NCI-H446 (cell line): ENCODE data around the gene PTPN14.
"Not testable (repeated sequence)": the region's sequence is repeated elsewhere in the genome, so short reads cannot be mapped to it uniquely, and the experiment has no call there.

Experiments
- DNase-seq, 2 experiments: peaks; one replicate each; lab custom pipeline; 2025; lab: John Stamatoyannopoulos, UW

The PTPN14 gene

DNA sequence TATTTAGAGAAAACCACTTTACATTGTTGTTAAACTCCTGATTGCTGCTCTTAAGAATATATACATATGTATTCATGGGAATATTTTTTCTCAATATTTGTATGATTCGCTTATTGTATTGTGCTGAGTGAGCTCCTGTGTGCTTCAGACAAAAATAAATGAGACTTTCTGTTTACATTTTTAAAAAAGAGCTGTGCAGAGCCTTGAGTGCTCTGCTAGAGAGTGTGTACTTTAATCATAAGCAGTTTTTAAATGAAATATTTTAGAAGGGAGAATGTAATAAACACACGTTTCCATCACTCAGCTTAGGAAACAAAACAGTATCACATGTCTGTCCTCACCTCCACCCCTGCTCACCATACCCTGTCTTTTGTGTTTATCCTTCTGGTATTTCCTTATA lies 9.7 kb downstream of the PTPN14 start:
- no peak for DNase-seq

DNA sequence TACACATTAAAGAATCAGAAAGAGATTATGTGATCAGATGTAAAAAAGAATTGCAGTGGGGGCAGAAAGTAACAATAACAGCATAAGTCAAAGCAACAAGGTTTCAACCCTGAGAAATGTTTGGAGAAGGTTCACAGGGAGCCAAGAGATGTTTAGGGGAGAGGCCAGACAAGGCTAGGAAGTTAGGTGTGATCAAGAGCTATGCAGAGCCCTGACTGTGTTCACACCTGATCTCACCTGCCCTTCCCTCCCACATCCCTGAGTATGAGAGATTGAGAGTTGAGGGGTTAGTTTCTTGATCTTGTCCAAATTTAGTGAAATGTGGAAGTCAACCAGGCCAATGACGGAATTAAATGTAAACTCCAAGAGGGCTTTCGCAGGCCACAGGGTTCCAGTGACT lies 10.2 kb downstream of the PTPN14 start:
- no peak for DNase-seq

DNA sequence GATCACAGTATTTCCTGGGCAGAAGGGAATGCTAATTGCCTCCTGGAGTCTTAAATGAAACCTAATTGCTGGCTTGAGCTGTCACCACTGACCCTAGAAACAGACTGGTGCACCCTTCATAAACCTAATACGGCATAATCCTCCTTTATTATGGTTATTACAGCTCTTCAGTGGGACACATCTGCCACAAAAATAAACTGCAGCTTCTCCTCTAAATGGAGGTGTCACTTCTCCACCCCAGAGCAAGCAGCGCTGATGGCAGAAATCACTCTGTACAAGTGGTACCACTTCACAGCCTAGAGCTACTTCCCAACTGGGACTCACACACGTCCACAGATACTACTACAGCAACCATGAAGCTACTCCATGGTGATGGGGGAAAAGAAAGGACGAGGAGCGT lies 11.1 kb downstream of the PTPN14 start:
- DNase-seq: no peak

DNA sequence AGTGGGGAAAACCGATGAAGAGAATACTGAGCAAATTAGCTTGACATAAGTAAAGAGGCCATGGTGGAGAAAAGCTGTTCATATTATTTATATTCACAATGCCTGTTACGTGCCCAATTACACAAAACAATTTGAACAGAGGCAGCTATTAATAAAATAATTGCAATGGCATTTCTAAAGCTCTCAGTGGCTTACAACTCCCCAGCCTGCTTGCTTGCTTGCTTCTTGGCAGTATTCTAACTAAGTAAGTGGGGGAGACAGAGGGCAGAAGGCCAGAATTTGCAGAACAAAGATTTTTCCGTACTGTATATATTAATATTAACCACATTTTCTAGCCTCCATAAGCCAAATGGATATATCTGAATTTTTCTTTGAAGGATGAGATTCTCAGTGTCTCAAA lies 12.9 kb downstream of the PTPN14 start:
- peak; percentile 43 to 53 for DNase-seq

DNA sequence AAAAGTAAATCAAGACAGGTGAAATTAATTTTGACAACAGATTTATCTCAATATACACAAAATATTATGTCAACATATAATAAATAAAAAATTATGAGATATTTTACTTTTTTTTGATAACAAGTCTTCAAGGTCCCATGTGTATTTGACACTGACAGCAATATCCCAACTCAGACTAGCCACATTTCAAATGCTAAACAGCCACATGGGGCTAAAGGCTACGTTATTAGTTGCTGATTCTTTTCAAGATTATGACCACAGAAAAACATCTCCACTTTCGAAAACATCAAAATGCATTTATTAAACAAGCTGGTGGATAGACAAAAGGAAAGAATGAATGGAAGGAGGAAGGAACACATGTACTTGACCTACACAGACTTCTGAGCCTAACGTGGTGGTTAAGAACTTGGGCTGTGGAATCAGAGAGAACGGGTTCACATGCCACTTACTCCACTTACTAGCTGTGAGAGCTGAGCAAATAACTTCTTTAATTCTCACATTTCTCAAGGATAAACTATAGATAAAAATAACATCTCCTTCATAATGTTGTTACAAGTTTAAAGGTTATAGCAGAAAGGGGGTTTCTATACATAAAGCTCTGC lies 13.4 kb downstream of the PTPN14 start:
- DNase-seq: peak in 1 of 2 experiments; percentile 53

DNA sequence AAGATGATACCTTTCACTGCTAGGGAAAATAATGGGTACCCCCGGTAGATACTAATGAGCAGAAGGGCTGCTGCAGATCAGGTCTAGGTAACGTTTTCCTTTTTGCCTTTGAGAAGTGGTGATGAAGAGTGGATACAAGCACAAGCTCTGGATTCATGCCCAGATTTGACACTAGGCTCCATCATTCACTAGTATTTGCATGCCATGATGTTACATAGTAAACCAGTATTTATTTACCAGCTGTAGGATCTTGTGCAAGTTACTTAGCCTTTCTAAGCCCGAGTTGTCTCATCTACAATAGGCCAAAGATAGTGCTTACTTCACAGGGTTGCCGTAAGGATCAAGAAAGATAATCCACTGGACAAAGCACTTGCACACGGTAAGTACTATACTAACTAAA lies 14.2 kb downstream of the PTPN14 start:
- peak; percentile 16 to 75 for DNase-seq

DNA sequence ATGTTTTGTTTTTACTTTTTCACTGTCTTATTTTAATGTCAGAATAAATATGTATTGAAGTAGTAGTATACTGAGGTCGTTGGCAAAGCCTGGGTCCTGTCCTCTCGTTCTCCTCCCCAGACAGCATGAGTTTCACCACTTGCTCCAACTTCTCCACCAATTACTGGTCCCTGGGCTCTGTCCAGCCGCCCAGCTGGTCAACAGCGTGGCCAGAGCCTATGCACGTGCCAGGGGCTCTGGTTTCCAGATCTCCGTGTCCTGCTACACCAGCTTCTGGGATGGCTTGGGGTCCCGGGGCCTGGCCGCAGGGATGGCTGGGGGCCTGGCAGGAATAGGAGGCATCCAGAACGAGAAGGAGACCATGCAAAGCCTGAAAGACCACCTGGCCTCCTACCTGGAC lies 19.3 kb downstream of the PTPN14 start:
- no peak for DNase-seq

DNA sequence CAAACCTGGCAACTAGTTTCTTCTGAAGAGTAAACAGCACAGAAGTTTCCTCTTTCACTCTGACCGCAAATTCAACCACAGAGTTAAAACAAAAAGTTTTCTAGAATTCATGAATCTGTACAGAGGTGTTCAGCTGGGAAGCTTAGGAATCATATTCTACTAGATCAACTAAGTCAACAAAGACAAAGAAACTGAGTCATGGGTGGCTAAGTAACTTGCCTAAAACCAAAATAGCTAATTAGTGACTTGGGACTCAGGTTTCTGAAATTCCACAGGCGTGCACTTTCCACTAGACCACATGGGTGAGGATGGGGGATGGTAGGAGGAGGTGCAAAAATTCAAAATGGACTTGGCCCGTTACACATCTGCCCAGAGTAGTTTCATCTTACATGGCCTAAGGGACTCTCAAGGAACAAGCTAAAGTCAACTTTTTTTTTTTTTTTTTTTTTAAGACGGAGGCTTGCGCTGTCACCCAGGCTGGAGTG lies 25.8 kb downstream of the PTPN14 start:
- DNase-seq: no peak

DNA sequence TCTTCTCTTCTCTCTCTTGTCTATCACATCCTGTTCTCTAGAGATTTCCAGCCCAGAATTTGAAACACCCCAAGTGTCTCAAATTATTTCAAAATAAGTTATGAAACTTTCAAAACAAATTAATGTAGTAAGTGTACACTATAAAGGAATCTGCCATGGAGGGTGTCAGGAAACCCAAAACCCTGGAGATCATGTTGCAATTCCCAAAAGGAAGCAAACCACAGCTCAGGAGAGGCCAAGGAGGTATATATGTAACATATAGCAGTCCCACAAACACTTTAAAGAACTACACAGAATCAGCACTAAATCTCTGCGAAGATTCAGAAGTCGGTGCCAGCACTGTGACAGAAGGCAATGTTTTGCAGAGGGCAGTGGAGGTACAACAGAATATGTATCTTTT lies 26.6 kb downstream of the PTPN14 start:
- peak in 1 of 2 experiments; percentile 28 for DNase-seq

DNA sequence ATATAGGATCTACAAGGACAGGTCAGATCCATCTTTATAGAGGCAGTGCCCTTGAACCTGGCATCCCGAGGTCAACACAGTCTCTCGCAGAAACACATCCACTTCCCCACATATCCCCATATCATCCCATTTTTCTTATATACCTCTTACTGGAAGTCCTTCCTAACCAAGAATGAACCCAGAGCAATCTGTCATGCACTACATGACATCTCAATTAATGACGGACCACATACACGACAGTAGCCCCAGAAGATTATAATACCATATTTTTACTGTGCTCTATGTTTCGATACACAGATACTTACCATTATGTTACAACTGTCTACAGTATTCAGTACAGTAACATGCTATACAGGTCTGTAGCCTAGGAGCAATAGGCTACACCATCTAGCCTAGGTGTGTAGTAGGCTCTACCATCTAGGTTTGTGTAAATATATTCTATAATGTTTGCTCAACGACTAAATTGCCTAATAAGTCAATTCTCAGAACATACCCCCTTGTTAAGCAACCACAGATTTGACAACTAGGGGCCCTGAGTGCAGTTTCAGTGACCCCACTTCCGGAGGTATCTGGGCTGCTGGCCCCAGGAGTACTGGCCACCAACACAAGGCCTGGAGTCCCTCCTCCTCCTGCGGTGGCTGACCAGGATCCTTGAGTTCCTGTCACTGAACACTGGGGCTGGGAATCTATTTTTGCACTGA lies 28.1 kb downstream of the PTPN14 start:
- no peak for DNase-seq

DNA sequence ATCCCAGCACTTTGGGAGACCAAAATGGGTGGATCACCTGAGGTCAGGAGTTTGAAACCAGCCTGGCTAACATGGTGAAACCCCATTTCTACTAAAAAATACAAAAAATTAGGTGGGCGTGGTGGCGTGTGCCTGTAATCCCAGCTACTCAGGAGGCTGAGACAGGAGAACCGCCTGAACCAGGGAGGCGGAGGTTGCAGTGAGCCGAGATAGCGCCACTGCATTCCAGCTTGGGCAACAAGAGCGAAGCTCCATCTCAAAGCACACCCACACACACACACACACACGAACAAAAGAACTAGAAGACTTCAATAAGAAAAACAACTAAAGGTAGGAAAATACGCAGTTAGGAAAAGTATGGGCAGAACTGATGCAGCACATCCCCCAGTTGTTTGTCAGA lies 29.9 kb downstream of the PTPN14 start:
- not testable (repeated sequence) for DNase-seq

DNA sequence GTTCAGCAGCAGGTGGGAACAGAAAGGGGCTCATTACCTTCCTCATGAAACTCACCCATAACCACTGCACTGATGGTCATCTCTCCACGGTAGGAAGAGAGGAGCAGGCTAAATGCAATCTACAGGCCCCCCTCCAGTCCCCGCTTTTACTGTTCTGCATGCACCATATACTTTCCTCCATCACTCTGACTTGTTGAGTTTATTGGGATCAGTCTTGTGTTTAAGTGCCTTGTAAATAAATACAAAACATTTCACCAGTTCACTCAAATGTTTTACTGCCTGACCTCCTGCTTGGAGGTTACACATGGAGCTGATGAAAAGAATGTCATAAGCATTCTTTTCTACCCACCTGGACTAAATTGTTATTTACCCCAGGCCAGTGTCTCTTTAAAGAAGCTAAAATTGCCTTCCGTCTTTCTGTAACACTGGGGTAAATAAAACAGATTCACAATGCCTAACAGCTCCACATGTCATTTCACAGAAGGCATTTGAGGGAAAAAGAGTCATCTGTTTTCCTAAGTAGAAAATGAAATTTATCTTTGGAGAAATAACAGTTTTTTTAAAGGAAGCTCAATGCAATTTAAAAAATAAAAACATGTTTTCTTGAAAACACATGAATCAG lies 30.7 kb downstream of the PTPN14 start:
- no peak for DNase-seq

DNA sequence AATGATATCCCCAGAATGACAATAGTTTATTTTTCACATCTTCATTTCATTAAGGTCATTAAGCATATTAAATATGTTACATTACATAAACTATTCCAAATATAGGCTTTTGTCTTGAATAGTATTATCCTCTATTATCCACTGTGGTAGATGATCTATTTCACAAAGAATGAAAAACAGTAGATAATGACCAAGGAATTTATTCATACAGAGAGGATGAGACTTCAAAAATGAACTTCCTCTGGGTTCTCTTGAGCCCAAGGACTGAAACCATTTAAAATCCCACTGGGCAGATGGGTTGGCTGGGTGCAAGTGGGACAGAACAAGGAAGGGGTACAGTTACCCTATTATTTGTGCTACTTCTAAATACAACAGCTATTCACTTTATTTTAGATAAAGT lies 33.0 kb downstream of the PTPN14 start:
- no peak for DNase-seq

DNA sequence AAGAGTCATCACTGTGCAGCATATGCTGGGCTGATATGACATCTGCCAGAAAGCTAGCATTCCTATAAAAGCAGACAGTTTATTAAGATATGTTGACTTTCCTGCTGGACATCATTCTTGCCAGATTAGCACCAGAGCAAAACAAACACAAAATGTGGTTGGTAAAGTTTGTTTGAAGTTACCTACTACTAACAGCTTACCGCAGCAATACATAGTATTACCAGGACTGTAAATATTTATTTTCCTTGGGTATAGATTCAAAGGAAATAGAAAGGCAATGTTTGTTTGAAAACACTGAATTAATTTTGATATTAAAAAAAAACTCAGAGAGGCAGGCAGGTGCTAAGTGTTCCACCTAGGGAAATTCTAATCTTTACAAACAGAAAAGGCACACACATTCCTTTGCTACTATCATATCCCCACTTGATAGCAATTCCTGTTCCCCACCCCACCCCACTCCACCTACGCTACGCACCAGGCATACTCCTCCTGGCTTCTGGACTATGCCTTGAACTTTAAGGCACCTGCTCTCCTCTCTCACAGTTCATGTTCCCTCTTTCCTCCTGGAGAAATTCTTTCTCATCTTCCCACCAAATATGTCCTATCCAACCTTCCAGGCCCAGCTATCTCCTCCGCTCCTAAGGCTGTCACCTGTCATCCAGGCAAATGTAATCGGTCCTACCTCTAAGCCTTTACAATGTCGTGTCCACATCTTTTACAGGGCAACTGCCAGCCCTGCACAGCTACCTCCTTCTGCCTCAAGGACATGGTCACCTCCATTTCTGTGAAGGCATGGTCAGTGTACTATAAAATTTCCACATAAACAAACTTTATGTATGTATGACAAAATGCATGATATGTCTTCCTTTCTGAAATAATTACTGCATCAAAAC lies 34.7 kb downstream of the PTPN14 start:
- no peak for DNase-seq

DNA sequence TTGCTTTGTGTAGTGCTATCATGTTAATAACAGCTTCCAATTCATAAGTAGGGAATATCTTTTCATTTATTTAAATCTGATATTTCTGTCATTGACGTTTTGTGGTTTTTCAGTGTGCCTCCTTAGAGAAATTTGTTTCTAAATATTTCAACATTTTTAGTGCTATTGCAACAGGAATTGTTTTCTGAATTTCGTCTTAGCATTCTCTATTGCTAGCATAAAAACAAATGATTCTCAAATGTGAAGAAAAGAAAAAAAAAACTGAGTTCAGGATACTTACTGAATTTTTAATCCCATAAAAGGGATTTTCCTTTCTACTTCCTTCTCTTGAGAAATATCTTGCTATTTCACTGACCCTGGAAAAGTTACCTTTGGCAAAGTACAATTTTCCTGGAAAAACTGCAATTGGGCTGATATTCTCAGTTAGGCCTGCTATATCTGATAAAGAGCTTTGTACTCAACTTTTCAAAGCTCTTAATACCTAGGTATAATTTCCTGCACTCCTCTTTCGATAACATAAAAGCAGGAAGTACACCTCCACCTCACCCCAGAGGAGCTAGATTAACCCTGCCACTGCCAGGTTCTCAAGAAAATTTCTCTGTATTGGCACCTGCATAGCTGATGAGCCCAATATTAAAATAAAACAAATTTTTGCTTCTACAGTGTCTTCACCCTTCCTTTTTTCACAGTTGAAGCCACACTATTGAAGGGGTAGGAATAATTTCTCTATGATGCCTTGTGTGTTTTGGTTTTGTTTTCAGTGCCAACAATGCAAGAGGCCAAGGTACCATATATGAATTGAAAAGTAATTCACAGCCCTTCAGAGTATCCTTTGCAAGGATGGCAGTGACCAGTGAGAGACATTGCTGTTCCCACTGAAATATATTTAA lies 35.6 kb downstream of the PTPN14 start:
- DNase-seq: no peak

DNA sequence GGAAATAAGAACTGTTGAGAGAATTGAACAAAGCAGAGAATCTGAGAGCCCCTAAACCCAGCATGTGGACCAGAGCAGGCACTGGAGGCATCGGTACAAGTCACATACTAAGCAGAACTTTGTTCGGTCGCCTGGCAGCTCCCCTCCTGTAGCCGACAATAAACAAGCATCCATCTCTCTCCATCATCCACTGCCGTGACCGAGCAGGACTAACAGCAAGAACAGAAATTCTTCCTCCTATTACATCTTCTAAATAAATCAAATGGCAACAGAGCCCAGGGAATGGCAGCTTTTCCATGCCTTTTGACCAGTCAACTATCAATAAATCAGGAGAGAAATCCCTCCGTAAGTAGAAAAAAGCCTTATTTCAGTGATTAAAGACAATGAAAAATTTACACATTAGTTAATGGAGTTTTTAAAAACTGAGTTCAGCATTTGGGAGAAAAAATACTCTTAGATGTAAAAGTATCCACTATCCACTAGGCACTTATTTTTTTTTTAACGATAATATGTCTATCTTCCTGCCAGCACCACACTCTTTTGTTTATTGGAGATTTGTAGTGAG lies 36.5 kb downstream of the PTPN14 start:
- no peak for DNase-seq

DNA sequence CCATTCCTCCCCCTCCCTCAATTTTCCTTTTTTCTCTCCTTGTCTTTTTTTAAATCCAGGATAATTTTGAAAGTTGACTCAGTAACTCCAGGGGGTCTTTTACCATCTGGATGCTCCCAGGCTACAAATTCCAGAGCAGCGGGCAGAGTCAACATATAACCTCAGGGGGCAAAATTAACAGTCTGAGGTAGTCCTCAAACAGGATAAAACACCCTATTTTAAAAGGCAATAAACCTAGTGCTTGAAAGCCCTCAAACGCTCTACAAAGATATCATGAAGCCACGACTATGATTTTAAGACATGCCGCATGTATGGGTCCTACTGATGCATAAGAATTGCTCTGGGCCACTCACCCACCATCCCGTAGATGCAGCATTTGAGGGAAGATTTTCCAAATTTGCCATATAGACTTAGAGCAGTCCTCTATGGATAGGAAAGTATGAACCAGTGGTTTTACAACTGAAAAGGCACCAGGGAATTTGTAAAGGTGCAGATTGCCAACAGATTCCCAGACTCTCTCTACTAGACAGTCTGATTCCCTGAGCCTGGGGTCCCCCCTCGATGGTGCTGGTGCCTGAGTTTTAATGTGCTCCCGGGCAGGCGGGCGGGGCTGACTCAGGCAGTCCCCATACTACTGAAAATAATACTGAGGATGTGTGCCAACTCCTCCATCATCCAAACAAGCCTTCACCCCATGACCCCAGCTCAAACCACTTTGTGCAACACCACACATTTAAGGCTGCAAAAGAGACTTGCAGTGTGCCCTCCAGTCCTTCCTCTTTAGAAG lies 37.2 kb downstream of the PTPN14 start:
- peak; percentile 6 to 55 for DNase-seq

DNA sequence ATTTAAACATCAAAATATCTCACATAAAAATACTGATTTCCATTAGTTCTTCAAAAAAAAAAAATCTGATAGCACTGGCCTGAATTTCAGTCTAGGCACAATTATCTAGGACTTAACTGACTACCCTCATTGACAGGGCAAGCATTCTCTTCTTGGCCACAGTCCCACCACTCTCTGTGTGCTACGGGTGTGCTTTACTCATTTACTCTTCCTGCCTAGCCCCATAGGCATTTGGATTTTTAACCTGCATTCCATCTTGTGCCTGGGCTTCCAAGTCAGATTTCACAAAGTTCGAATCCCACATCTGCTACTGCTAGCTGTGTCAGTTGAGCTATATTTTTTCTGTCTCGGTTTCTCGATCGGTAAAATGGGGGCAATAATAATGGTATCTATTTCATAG lies 38.0 kb downstream of the PTPN14 start:
- peak in 1 of 2 experiments; percentile 30 for DNase-seq

DNA sequence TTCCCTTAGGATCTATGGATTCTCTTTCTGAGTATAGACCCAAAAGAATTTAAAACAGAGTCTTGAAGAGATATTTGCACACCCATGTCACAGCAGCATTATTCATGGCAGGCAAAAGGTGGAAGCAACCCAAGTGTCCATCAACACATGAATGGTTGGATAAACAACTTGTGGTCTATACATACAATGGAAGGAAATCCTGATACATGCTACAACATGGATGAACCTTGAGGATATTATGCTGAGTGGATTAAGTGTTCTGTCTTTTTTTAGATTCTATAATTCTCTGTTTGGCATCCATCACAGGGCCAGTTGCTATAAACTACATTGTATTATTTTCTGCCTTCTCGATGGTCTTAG lies 39.8 kb downstream of the PTPN14 start:
- DNase-seq: no peak

DNA sequence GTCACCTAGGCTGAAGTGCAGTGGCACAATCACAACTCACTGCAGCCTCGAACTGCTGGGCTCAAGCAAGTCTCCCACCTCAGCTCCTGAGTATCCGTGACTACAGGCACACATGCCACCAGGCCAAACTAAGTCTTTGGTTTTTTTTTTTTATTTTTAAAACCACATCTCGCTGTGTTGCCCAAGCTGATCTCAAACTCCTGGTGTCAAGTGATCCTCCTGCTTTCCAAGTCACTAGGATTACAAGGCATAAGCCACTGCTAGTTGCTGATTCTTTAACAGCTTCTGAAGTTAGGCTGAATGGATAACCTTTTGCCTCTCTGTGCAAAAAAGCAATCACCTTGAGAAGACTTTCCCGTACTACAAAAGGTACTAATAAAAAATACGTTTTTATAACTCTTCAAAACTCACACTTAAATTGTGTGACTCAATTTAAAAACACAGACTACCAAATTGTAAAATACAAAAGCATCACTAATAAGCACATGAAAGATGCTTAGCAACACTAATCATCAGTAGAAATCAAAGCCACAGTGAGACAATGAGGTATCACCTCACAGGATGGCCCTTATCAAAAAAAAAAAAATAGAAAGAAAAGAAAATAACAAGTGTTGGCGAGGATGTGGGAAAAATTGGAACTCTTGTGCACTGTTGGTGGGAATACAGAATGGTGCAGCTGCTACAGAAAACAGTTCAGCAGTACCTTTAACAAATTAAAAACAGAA lies 40.3 kb downstream of the PTPN14 start:
- DNase-seq: no peak
